Measurements from ENCODE around the gene FCRL4. TPM values are rescaled to one million over a fixed set of nuclear protein-coding genes. Genes with fewer than 3 reads are reported as not detected.
A peak's percentile ranks its signal among the peaks of the same experiment; 100 is the strongest.

FCRL4 gene
- total and polyA plus RNA-seq, 5 experiments from 2014 or later = not detected

GRCh38 chr1:157540852-157541251, 57.0 kb downstream of the FCRL4 start:
- Mint-ChIP-seq H3K36me3 (no peaks in the 10 kb centered on the region), H3K4me3 (no peak overlapping the region), H3K27ac (no peak overlapping the region), H3K4me1 (peaks cover 0 to 12% (median 0%) of the 10 kb centered on the region in 4 donors), H3K27me3 (peaks cover 11 to 60% (median 26%) of the 10 kb centered on the region in 5 donors), H3K9me3 (peaks cover 0 to 2% (median 0%) of the 10 kb centered on the region in 9 donors)
- POLR2A ChIA-PET = no interaction called here
- DNase-seq (no peak), ATAC-seq (no peak)

- H3K36me3 Mint-ChIP-seq = no peaks in the 10 kb centered on the region
- H3K27ac Mint-ChIP-seq = peak overlapping the region in 1 of 10 donors; percentile 2
Measured at GRCh38 chr1:157540160-157540748, 57.6 kb downstream of the FCRL4 start.

GRCh38 chr1:157539568-157539967, 58.3 kb downstream of the FCRL4 start:
- Mint-ChIP-seq H3K27me3 (peaks cover 10 to 60% (median 23%) of the 10 kb centered on the region in 5 donors), H3K36me3 (no peaks in the 10 kb centered on the region), H3K4me3 (no peak overlapping the region), H3K9me3 (peaks cover 0 to 2% (median 0%) of the 10 kb centered on the region in 9 donors), H3K4me1 (peaks cover 0 to 12% (median 0%) of the 10 kb centered on the region in 4 donors), H3K27ac (no peak overlapping the region)
- POLR2A ChIA-PET = no interaction called here
- no peak for ATAC-seq
- DNase-seq = no peak

More at GRCh38 chr1:157540160-157540748, 57.6 kb downstream of the FCRL4 start:
- H3K9me3 Mint-ChIP-seq = peaks cover 0 to 2% (median 0%) of the 10 kb centered on the region in 9 donors
- POLR2A ChIA-PET = no interaction called here
- no peak for DNase-seq
- peaks cover 10 to 60% (median 26%) of the 10 kb centered on the region in 5 donors for H3K27me3 Mint-ChIP-seq
- H3K4me3 Mint-ChIP-seq = no peak overlapping the region
- ATAC-seq = no peak
- peaks cover 0 to 12% (median 0%) of the 10 kb centered on the region in 4 donors for H3K4me1 Mint-ChIP-seq

DNA sequence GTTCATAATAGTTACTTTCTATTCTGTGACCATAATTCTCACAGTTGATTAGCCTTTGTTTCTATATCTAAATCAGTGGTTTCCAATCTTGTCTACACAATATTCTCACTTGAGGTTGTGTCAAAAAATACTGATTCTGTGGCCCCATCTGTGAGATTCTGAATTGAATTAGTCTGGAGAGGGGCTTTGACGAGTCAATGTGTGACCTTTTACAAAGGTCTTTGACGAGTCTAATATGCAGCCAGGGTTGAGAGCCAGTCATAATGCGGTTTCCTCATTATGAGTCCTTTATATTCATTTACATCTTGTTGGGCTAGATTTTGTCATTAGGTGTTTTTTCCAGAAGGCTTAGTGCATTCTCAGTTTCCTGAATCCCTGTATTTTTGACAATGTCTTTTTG, 65.3 kb downstream of the FCRL4 start:
- H3K4me3 Mint-ChIP-seq = no peak overlapping the region
- no peak overlapping the region for H3K27ac Mint-ChIP-seq
- POLR2A ChIA-PET = no interaction called here
- no peaks in the 10 kb centered on the region for H3K4me1 Mint-ChIP-seq
- no peaks in the 10 kb centered on the region for H3K36me3 Mint-ChIP-seq
- peaks cover 3 to 25% (median 8%) of the 10 kb centered on the region in 5 donors for H3K27me3 Mint-ChIP-seq
- ATAC-seq = no peak
- no peak for DNase-seq
- H3K9me3 Mint-ChIP-seq = peaks cover 0 to 1% (median 0%) of the 10 kb centered on the region in 9 donors

DNA sequence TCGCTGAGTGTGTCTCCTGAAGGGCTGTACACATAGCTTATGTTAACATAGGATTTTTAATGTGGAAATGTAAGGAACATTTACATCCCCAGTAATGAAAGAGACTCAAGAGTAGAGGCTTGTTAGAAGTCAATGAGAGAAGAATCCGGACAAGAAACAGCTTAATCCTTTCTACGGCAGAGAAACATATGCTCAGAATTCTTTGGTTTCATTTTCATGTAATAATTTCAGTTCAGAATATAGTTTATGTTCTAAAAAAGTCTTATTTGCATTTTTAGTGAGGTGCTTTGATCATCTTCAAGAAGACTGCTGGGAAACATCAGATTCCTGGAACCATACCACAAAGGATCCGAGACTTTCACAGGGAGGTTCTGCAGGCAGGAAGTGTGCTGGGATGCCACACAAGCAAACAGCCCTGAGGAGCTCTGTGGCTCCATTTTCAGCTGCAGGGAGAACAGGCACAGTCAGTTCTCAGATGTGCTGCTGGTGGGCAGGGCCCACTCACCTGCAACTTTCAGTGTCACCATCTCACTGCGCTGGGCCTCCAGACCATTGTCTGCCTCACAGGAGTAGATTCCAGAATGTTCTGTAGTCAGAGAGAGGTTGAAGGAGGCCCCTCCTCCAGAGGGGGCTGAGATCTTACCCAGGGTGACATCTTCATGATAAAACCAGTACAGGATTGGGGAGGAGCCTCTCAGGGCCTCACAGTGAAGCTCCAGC, 74.0 kb downstream of the FCRL4 start:
- POLR2A ChIA-PET = no interaction called here
- H3K9me3 Mint-ChIP-seq = no peaks in the 10 kb centered on the region
- no peak overlapping the region for H3K27ac Mint-ChIP-seq

More for the DNA sequence above, 74.0 kb downstream of the FCRL4 start:
- no peak for ATAC-seq
- no peak for DNase-seq
- Mint-ChIP-seq H3K27me3 (peaks cover 0 to 9% (median 2%) of the 10 kb centered on the region in 5 donors), H3K4me1 (peaks cover 0 to 5% (median 2%) of the 10 kb centered on the region in 4 donors), H3K4me3 (peak overlapping the region in 1 of 10 donors; percentile 31), H3K36me3 (no peaks in the 10 kb centered on the region)

Other genes with a start within 250 kb of the FCRL4 start
- gene FCRL5, start 45.6 kb downstream of the FCRL4 start, total RNA-seq = 1 to 10 TPM; 1.2 to 1.7 TPM
- gene FCRL5, start 45.6 kb downstream of the FCRL4 start, polyA plus RNA-seq = not detected
- gene FCRL3, start 102.7 kb upstream of the FCRL4 start, total RNA-seq = 1 to 10 TPM; 6.3 to 8.6 TPM
- gene FCRL3, start 102.7 kb upstream of the FCRL4 start, polyA plus RNA-seq = 10 to 100 TPM in 1 of 3 donors, 1 to 10 TPM in 2; 1.3 to 30.5 (median 2.1) TPM
- 1 to 10 TPM; 2.7 to 3.1 TPM for gene FCRL2, start 179.0 kb upstream of the FCRL4 start, total RNA-seq
- gene FCRL2, start 179.0 kb upstream of the FCRL4 start, polyA plus RNA-seq = under 1 TPM in 1 of 3 donors, not detected in 2; 0.07 TPM
- gene FCRL1, start 222.0 kb upstream of the FCRL4 start, total RNA-seq = 10 to 100 TPM; 13.2 to 14.0 TPM
- gene FCRL1, start 222.0 kb upstream of the FCRL4 start, polyA plus RNA-seq = under 1 TPM in 2 of 3 donors, not detected in 1; 0.09 to 0.16 TPM
- not detected for gene CD5L, start 243.7 kb upstream of the FCRL4 start, total RNA-seq
- not detected for gene CD5L, start 243.7 kb upstream of the FCRL4 start, polyA plus RNA-seq